GM18907 (cell line): ENCODE measurements around the gene FAM174C.
"Not testable (repeated sequence)": the region's sequence is repeated elsewhere in the genome, so short reads cannot be mapped to it uniquely, and the experiment has no call there.

Source experiments
- ATAC-seq: cut with Tn5 transposase; IDR thresholded peaks from one replicate; pipeline ENCODE4 v1.9.1; 2021; ENCODE audit warnings: mild to moderate bottlenecking, moderate library complexity; ENCODE audit not compliant: unreplicated experiment

Gene FAM174C

DNA sequence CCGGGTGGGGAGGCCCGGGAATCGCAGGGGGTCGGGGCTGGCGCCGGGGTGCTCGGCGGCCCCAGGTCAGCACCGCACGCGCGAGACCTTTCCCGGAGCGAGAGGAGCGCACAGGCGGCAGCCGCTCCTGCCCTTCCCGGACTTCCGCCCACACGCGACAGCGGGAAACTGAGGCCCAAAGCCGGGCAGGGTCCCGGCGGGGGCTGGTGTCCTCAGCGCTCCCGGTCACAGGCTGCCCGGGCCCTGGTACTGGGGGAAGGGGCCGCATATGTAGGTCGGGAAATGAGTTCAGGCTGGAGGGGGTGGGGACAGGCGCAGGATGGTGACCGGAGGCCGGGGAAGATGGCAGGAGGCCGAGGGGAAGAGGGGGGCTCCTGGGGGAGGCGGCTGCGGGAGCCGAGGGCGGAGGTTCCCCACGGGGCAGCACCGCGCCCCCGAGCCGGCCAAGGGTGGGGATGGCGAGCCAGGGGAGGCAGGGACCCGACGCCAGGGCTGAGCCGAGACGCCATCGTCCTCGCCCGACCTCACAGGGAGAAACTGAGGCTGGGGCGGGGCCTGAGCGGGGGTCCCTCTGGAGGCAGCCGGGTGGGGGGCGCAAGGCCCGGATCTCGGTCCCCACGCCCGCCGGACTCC, 38.2 kb upstream of the FAM174C start:
- ATAC-seq = no peak

DNA sequence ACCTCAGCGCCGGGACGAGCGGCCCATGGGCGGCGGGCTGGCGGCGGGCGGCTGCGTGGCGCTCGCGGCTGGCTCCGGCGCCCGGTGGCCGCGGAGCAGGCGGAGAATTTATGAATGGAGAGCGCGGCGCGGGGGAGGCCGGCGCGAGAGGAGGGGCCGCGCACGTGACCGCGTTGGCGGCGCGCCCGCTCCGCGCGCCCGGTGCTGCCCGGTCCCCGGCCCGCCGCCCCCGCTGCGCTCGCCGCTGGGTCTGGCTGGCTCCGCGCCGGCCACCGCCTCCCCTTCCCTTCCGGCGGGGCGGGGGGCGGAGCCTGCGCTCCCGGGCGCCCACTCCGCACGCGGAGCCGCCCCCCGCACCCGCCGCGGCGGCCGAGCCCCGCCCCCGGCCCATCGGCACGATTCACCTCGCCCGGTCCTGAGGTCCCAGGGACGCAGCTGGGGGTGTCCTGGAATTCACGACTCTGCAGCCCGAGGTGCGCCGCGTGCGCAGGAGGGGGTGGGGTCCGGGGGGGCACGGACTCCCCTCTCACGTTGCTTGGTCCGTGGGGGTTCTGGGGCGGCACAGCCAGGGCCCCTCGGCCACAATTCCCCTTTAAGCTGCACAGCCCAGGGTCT, 37.5 kb upstream of the FAM174C start, which contains the start of gene CBARP:
Gene CBARP (minus strand): TSS at position 252 of the 615 bp plus-strand sequence. CDS start 1,905 bp downstream, outside the sequence.
- ATAC-seq = no peak

DNA sequence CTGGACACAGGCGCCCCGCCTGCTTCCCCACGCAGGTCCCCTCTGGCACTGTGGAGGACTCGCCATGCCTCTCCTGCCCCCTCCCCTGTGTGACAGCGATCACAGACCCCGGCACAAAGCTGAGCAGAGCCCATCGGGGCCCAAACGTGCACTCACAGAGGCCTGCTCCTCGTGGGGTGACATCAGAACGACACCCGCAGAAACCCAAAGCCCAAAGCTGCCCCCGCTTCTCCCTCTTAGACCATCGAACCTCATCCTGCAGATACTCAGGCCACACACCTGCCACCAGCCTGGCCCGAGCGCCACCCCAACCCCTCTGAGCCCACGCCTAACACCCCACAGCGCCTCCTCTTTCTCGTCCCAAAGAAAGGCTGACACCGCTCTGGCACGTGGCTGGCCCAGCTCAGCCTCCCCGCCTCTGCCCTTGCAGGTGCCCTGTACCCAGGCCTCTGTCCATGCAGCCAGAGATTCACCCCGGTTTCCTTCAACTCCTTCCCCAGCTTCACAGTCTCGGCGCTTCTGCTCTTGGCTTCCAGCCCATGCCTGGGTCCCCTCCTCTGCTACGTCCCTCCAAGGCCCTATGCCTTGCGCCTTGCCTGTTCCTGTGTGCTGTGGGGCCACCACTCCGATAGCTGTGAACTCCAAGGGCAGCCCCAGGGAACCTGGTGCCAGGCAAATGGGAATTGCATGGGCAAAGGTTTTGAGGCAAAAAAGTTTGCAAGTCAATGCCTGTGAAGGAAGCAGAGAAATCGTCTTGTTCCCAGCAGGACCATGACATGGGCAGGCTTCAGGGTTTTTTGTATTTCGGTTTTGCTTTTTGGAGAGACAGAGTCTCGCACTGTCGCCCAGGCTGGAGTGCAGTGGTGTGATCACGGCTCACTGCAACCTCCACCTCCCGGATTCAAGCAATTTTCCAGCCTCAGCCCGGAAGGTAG, 36.7 kb upstream of the FAM174C start:
- ATAC-seq = no peak

DNA sequence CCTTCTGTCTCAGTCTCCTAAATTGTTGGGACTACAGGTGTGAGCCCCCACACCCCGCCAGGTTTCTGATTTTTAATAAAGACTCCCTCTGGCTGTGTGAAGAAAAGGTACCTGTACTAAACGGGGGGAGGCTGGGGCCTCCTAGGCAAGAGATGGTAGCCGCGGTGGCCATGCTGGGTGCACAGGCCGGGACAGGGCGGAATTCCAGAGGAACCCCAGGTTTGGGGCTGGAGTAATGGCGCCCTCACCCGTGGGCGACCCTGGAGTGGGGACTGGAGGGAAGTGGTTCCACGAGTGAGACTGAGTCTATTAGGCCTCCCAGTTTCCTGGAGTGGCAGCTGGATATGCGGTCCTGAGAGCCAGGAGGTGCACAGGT, 35.9 kb upstream of the FAM174C start:
- no peak for ATAC-seq

DNA sequence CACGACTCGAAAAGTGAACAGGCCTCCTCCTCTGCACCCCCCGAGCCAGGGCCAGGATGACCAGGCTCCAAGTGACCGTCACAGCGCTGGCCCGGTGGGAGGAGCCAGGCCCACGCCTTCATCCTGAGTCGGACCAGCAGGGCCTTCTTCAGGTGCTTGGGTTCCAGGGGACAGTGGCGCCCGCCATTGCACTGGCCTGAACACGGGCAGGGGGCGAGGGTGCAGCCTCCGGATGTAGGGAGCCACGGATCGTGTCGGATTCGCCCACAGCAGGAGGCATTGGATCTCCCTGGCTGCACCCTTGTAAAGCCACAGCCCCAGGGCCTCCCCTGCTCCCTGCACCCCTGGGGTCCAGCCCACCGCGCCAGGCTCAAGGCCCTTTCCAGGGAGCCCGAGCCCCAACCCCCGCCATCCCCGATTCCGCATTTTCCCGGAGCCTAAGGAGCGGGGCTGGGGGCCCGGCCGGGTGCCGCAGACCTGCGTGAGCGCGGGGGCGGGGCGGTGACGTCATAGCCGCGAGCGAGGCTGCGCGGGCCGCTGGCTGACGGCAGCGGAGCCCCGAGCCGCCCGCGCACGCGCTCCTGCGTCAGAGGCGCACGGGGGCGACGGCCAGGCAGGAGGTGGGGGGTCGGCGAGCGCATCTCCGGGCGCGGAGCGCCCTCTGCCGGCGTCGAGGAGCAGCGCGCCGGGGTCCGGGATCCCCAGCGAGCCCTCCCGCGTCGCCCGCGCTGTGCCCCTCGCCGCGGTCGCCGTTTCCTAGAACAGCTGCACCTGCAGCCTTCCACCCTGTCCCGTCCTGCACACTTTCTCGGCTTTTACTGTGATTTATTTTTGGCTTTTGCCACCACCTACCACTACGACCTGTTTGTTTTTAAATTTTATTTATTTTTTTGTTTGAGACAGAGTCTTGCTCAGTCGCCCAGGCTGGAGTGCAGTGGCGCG, 35.3 kb upstream of the FAM174C start:
- peak; percentile 34 for ATAC-seq

DNA sequence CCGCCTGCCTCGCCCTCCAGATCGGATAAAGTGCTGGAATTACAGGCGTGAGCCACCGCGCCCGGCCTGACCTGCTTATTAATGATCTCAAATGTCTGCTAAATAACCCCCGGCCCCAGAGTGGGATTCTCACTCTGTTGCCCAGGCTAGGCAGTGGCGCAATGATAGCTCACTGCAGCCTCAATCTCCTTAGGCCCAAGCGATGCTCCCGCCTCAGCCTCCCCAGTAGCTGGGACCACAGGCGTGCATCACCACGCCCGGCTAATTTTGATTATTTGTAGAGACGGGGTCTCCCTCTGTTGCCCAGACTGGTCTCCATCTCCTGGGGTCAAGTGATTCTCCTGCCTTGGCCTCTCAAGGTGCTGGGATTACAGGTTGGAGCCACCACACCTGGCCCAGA, 34.4 kb upstream of the FAM174C start:
- no peak for ATAC-seq

DNA sequence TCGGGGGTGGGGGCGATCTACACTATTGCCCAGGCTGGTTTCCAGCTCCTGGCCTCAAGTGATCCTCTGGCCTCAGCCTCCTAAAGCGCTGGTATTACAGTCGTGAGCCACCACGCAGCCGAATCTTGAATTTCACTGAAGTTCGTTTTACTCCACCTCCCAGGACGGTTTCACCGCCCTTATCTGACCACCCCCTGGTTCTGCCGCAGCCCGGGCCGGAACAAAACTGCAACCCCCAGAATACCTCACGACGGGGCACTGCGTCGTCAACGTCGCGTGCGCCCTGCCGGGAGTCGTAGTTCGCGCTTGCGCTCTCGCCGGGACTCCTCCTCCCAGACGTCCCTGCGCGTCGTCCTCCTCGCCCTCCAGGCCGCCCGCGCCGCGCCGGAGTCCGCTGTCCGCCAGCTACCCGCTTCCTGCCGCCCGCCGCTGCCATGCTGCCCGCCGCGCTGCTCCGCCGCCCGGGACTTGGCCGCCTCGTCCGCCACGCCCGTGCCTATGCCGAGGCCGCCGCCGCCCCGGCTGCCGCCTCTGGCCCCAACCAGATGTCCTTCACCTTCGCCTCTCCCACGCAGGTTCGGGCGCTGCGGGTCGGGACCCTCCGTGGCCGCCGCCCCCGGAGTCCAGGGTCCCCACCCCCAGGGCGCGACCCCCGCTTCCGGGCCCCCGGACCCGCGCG, 33.8 kb upstream of the FAM174C start, which contains the start of gene ATP5F1D:
Gene ATP5F1D (plus strand): TSS at position 335 of the 679 bp plus-strand sequence. CDS start 100 bp downstream, at position 435.
- peak; percentile 53 for ATAC-seq

DNA sequence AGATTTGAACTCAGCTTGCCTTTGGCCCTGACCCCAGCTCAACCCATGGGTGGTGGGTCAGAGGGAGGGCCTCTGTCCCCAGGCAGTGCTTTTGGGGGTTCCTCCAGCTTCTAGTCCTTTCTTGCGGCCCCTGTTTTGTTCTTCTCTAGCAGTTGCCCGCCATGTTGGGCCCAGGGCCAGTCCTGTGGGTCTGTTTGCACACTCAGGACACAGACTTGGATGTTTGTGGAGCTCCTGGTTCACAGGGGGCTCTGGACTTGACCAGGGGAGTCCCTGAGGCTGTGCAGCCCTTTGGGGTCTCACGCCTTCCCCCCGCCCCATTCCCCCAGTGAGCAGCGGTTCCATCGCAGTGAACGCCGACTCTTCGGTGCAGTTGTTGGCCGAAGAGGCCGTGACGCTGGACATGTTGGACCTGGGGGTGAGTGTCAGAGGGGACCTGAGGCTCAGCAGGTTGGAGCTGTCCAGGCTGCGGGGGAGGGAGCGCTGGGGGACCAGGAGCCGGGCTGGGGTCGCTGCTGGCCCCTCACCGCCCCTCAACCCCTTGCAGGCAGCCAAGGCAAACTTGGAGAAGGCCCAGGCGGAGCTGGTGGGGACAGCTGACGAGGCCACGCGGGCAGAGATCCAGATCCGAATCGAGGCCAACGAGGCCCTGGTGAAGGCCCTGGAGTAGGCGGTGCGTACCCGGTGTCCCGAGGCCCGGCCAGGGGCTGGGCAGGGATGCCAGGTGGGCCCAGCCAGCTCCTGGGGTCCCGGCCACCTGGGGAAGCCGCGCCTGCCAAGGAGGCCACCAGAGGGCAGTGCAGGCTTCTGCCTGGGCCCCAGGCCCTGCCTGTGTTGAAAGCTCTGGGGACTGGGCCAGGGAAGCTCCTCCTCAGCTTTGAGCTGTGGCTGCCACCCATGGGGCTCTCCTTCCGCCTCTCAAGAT, 31.3 kb upstream of the FAM174C start:
- no peak for ATAC-seq

DNA sequence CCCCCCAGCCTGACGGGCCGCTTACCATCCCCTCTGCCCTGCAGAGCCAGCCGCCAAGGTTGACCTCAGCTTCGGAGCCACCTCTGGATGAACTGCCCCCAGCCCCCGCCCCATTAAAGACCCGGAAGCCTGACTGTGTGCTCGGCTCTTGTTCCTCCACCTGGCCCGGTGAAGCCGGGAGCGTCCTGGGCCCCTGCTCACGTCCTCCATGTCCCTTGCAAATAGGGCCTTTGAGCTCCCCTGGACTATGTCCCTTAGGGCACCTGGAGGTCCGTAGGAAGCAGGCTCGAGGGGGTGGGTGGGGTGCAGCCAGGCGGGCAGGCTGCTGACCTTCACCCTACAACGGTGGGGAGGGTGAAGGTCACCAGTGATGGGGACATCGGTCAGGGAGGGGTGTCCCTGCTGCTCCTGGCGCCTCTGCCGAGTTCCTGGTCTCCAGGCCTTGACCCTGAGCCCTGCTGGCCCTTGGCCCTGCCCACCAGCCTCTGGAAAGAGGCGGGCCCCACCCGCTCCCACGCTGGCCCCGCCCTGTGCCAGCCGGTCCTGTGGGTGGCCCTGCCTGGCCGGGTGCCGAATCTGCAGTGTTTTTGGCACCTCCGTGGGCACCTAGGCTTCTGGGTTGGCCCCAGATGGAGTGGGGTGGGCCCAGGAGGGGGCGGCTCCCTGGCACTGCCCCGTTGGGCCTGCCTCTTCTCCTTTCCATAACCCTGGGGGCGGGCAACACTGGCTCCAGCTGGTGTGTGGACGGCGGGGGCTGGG, 30.5 kb upstream of the FAM174C start:
- no peak for ATAC-seq

DNA sequence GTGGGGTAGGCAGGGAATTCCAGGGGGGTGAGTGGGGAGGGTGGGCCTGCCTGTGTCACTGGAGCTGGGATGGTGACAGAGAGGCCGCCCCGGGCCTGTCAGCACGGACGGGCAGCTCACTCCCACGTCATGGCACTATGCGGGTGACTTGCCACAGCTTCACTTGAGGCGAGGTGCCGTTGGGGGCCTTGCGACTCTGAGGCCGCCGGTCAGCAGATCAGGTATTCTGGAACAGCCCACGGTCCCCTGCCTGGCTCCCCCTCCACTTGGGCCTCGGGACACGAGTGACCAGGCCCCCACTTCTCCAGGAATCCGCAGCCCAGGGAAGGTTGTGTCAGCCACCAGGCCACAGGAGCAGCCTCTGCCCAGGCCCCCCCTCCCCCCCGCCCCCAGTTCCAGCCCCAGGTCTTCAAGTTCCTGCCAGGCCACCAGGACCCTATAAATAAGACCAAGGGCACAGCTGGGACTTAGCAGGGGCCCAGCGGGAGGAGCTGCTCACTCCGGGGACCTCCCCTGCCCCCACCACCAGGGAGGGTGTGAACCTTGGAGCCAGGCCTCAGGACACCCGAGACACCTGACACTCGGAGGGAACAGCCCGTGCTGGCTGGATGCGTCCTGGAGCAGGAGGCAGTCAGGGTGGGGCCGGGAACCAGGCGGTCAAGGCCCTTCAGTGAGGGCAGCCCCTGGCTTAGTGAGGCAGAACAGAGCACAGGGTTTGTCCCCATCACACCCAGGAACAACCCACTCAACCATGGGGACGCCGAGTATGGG, 29.7 kb upstream of the FAM174C start:
- no peak for ATAC-seq

DNA sequence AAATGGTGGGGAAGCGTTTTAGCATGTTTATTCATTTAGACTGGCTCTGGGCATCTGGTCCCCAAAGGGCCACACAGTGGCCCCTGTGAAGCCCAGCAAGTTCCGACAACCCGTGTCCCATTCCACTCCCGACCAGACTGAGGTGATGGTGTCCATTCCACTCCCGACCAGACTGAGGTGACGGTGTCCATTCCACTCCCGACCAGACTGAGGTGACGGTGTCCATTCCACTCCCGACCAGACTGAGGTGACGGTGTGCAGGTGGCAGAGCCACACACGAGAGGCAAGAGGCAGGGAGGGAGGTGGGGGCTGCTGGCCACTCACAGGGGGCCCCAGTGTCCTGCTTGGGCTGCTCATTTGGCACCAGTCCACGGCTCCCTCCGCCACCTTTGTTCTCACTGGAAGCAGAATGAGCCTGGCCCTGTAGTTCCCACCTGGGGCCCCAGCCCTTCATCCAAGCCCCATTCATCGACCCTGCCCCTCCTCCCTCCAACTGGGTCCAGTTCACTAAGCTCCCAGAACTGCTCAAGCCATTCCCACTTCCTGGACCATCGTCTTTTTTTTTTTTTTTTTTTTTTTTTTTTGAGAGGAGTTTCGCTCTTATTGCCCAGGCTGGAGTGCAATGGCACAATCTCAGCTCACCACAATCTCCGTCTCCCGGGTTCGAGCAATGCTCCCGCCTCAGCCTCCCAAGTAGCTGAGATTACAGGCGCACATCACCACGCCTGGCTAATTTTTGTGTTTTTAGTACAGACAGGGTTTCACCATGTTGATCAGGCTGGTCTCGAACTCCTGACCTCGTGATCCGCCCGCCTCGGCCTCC, 28.9 kb upstream of the FAM174C start:
- ATAC-seq = not testable (repeated sequence)

DNA sequence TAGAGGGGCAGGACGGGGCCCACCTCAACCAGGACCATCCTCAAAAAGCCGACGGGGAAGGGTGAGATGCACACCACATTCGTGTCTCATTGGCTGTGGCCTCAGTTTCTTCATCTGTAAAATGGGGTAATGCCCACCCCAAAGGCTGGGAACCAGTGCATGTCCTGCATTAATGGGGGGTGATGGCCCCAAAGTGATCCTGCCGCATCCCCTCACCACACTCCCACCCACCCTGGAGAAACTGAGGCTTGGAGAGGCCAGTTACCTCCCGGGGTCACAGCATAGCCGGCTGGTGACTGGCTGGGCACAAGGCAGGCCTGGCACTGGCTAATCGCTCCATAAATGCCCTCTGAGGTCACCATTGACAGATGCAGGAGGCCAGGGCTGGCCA, 27.6 kb upstream of the FAM174C start:
- ATAC-seq = no peak

DNA sequence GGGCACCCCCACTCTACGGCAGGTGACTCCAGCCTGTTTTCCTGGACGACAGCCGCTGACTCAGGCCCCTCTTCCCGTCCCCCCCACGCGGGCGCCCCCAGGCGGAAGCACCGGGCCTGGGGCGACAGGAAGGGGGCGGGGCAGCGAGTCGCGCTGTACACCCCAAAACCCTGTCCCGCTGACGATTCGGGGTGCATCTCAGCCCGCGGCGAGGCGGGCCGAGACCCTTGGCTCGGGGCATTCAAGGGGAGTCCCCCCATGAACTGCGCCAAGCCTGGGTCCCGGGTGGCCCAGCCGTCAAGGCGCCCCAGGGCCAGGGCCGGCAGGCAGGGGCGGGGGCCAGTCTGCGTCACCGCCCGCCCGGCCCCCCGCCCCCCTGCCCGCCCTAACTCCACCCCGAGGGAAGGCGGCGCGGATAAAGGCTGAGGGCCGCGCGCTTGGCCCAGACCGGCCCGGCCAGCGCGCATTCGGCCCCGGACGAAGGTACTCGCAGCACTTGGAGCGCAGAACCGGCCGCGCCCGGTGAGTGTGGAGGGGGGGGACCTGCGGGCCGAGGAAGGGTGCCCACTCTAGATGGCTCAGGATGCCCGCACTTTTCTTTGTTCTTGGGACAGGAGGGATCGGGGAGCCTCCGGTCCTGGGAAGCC, 27.1 kb upstream of the FAM174C start, which contains the start of gene MIDN:
Gene MIDN (plus strand): TSS at position 445 of the 647 bp plus-strand sequence. CDS start 1,714 bp downstream, outside the sequence.
- peak; percentile 14 for ATAC-seq

DNA sequence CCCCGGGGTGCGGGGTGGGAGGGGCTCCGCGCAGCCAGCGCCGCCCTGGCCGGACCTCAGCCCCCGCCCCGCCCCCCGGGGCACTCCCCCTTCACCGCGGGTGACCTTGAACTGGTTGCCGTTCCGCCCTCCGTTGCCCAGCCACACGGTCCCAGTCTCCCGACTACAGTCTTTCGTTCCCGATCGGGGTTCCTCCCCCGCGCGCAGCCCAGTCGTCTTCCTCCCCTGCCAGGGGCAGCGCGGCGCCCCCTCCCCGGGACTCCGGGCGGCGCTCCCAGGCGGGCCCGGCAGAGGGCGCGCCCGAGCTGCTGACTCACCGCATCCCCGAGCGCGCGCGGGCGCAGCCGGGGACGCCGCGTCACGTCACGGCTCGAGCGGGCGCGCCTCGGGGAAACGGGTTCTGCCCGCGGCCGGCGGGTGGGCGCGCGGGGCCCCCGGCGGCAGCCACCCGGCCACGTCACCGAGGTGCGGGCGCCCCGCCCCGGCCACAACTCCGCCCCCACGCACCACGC, 26.5 kb upstream of the FAM174C start:
- peak; percentile 28 for ATAC-seq

DNA sequence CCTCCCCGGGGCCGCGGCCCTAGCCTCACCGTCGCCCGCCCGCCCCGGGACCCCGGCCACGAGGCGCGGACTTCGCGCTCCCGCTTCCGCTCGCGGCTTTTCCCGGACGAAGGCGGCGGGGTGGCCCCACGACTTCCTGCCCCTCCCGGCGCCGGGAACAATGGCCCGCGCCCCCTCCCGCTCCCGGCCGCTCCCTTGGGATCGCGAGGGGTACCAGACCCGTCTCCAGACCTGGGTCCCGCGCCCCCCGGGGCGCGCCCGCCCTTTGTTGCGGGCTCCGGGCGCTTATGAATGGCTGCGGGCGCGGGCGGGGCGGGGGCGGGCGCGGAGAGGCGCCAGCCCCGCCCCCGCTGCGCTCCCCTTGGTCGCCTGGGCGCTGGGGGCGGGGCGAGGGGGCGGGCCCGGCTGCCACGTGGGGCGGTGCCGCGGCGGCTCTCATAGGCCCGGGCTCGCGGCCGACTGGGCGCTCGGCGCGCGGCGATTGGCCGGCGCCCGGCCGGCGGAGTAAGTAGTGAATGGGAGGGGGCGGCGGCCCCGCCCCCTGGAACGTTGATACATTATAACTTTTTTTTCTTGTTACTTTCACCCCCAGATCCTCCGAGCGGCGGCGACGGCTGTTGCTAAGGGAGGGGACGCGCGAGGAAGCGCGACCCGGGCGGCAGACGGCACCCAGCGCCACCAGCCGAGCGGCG, 25.9 kb upstream of the FAM174C start:
- peak; percentile 50 for ATAC-seq
